HFF-Myc (cell line): ENCODE measurements around the gene CPT1B.

ENCODE experiments used
- DNase-seq: peaks from one replicate; pipeline ENCODE4 v3.0.0-alpha.2; 2011; ENCODE audit warnings: low read depth; ENCODE audit errors: extremely low read depth
- H3K4me3 ChIP-seq: replicated peaks from 2 replicates; pipeline ENCODE4 v1.5.1; 2011; ENCODE audit warnings: low read depth, mild to moderate bottlenecking, control low read depth, low read length
- CTCF ChIP-seq: IDR thresholded peaks from 2 replicates; pipeline ENCODE4 v1.5.1; 2012; ENCODE audit warnings: mild to moderate bottlenecking, low read depth, low read length, control low read depth; ENCODE audit errors: missing control alignments

CPT1B gene

DNA sequence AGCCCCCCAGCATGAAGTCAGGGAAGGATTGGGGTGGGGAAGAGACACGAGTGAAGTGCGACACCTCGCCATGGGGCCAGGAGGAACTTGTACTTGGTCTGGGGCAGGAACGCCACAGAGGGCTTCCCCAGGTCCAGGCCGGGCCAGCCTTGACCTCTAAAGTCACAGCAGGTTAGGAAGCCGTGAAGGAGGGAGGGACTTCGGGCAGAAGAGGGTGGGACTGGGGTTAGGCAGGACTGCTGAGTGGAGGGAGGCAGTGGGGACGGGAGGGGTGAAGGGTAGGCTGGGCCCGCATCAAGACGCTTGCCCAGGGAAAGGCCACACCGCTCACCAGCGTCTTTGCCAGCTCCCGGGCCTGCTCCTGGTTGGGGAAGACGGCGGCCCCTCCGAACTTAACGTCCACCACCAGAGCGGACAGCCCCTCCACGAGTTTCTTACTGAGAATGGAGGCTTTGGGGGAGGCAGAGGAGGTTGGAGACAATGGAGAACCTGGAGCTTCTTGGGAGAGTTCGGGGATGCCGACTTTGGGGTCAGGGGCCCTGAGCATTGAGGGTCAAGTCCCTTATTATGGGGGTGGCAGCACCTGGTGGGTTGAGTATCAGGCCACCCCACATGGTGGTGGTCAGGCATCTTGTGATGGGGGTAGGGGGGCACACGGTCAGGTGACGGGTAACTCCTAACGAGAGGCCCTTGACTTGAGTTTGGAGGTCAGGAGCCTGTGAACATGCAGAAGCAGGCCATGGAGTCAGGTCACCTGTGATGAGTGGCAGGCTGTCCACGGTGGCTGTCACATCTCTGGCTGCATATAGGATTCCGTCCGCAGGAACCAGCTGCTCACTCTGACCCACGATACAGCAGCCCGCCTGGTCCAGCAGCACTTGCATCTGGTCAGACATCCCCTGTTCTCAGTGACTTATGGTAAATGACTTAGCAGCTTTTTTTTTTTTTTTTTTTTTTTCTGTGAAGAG is 51.1 kb downstream of the CPT1B start:
- peak overlapping the region; percentile 78 for H3K4me3 ChIP-seq
- no peak for DNase-seq
- no peak for TF ChIP-seq CTCF

DNA sequence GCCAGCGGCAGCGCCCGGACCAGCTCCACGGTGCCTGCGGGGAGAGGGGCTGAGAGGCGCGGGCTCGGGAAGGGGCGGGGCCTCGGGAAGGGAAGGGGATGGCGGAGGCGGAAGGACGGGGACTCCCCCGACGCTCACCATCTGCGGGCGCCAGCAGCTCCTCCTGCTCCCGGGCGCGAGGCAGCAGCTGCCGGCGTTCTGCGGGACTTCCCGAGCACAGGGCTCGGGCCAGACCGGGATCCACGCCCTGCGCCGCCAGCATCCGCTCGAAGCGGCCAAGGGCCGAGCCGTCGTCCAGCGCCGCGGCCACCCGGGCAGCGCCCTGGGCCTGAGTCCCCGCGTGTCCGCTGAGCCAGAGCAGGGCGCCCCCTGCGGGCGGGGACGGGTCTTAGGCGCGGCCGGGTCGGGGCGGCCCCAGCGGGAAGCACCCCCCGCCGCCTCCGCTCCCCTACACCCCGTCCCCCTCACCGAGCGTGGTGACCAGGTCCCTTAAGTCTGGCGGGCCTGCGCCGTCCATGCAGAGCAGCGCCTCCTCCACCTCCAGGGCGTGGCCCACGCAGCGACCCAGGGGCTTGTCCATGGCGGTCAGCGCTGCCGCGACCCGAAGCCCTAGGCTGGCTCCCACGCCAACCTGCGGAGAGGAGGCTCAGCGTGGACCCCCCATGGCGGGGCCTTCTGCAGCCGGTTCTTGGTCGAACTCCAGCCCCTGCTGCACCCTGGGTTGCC is 52.0 kb downstream of the CPT1B start:
- H3K4me3 ChIP-seq = peak overlapping the region; percentile 78
- peak; percentile 29 for TF ChIP-seq CTCF
- DNase-seq = no peak

DNA sequence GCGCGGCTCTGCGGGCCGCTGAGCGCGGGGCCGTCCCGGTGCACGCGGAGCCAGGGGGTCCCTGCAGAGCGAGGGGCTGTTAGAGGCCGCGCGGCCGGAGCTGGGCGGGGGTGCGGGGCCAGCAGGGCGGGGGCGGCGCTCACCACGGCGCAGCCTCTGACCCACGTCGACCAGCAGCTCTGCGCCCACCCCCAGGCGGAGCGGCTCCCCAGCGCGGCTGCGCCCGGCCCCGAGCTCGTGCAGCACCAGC is 52.4 kb downstream of the CPT1B start:
- no peak for DNase-seq
- TF ChIP-seq CTCF = no peak
- peak overlapping the region; percentile 78 for H3K4me3 ChIP-seq

DNA sequence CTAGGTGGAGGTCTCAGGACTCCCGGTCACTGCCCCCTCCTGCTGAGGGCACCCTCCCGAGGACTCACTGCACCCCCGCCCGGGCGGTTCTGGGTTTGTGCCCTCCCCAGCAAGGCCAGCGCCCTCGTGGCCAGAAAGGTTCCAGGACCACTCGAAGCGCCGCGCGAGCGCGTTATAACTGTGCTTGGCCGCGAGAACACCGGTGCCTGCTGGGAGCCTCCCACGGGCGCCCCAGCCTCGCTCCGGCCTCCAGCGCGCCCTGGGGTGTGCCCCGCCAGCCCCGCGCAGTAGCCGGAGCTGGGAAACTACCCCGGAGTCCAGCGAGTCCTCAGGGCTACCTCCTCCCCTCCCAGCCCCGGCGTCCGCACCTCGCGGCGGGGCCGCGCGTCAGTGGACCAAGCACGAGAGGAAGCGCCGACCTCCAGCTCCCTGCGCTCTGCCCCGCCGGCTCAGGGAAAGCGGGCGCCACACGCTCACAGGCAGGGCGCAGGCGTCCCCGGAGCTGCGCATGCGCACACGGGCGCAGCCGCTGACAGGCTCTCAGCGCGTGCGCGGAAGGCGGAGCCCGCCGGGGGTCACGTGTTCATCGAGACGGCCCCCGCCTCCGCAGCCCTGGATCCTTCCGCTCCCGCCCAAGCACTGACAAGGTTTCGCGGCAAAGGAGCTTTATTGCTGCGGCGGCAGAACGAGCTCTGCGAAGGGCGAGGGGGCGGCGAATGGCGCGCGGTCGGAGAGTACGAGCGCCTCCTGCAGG is 52.9 kb downstream of the CPT1B start, which contains the start of gene SCO2:
Gene SCO2, minus strand, starts transcription at position 495 of the 754 bp plus-strand sequence. CDS start 1,187 bp downstream, outside the sequence.
- TF ChIP-seq CTCF = peak; percentile 53
- DNase-seq = peak; percentile 86
- peak within 1 kb of the TSS; percentile 78 for H3K4me3 ChIP-seq

DNA sequence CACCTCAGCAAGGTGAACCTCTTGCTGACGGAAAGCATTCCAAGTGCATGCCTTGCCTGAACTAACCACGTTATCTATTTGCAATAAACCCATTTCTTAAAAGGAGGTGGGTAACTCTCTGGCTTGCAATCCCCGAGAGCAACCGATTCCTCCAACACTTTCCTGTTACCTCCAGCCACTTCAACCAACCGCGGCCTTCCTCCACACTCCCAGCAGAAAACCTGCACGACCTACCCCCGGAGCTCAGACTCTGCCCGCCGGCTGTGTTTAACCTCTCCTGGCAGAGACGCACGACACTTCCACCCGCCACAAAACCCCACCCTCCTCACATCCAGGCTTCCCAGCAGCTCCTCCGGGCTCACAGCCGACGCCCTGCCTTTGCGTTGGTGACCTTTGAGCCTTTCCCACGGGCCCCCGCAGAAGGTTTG is 53.5 kb downstream of the CPT1B start:
- TF ChIP-seq CTCF = no peak
- H3K4me3 ChIP-seq = peak overlapping the region; percentile 78
- no peak for DNase-seq

GRCh38 chr22:50523806-50524675 is 54.2 kb downstream of the CPT1B start:
- H3K4me3 ChIP-seq = peak overlapping the region; percentile 78
- DNase-seq = no peak
- no peak for TF ChIP-seq CTCF
